ENCODE results near the gene OCIAD2. TPM values are rescaled to one million over a fixed set of nuclear protein-coding genes. Genes with fewer than 3 reads are reported as not detected.

The OCIAD2 gene
- total RNA-seq, 1 experiment from 2014 or later = 136 TPM

DNA sequence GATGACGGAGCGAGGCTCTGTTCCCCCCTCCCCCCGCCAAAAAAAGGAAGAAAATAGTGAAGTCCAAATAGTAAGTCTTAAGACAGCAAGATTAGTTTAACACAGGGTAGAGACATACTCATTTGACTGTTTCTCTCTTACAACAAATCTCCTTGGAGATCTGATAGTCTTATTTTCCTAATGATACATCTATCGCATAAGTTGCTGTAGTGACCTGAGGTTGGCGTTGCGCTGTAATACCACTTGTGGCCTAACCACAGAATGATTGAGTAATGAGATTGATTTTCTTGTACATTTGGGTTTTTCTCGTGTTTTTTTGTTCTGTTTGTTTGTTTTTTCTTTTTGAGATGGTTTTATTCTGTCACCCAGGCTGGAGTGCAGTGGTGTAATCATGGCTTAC is 48.4 kb downstream of the OCIAD2 start:
- Histone ChIP-seq H3K27me3 (ENCODE audit: insufficient read depth, low read depth) (no peaks in the 10 kb centered on the region), H3K4me1 (replicated peaks; ENCODE audit: insufficient read depth) (no peaks in the 10 kb centered on the region), H3K79me2 (ENCODE audit: low read depth) (no peaks in the 10 kb centered on the region), H3K9me3 (ENCODE audit: insufficient read depth, low read depth) (no peaks in the 10 kb centered on the region), H3K36me3 (ENCODE audit: low read depth) (peaks cover 14% of the 10 kb centered on the region; the same call in 1 of the 2 replicates), H3F3A (ENCODE audit: insufficient read depth, low read depth) (0 out of 2 replicates have a peak, but pooled peaks cover 16% of the 10 kb centered on the region), H2AFZ (no peak overlapping the region), H4K20me1 (ENCODE audit: insufficient read depth) (no peaks in the 10 kb centered on the region), H3K4me2 (no peak overlapping the region), H3K9me2 (ENCODE audit: insufficient read depth) (no peaks in the 10 kb centered on the region), H3K27ac (no peak overlapping the region), H3K4me3 (no peak overlapping the region)
- TF ChIP-seq EZH2 (IDR thresholded peaks at IDR 0.05; ENCODE audit: low read depth) = no peak
- TF ChIP-seq, protein P1, sequence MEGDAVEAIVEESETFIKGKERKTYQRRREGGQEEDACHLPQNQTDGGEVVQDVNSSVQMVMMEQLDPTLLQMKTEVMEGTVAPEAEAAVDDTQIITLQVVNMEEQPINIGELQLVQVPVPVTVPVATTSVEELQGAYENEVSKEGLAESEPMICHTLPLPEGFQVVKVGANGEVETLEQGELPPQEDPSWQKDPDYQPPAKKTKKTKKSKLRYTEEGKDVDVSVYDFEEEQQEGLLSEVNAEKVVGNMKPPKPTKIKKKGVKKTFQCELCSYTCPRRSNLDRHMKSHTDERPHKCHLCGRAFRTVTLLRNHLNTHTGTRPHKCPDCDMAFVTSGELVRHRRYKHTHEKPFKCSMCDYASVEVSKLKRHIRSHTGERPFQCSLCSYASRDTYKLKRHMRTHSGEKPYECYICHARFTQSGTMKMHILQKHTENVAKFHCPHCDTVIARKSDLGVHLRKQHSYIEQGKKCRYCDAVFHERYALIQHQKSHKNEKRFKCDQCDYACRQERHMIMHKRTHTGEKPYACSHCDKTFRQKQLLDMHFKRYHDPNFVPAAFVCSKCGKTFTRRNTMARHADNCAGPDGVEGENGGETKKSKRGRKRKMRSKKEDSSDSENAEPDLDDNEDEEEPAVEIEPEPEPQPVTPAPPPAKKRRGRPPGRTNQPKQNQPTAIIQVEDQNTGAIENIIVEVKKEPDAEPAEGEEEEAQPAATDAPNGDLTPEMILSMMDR (conservative IDR thresholded peaks at IDR 0.05) = no peak
- BruUV-seq (replicated peaks) = no TSS peak
- no peak for DNase-seq
- POLR2A ChIA-PET (ENCODE audit: unreplicated experiment) = no interaction called here
- intact Hi-C loops (cut with micrococcal nuclease; ENCODE audit: unreplicated experiment) = loop anchor here (10.0 kb wide), 1 partner anchor 47 kb away; the partner anchor contains the start of gene OCIAD2
- CTCF ChIA-PET = no interaction called here

DNA sequence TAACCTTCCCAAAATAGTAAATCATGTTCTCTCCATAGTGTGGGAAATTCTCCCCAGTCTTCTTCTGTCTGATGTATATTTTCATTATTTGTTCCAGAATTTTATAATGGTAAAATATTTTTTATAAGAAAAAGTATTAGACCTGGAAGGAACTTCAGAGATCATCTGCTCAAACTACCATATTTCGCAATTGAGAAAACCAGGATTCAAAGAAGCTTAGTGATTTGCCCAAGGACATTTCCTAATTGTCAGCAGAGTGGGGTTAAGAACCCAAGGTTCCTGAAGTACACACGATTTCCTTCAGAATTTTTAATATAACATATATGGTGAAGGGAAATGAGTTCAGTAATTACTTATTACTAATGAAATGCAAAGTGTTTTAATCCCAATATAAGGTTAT is 51.6 kb downstream of the OCIAD2 start:
- DNase-seq = no peak
- no peaks in the 10 kb centered on the region for H3K27me3 ChIP-seq (ENCODE audit: insufficient read depth, low read depth)
- CTCF ChIA-PET = no interaction called here
- no peak overlapping the region for H3K4me3 ChIP-seq
- H2AFZ ChIP-seq = no peak overlapping the region
- H3K4me2 ChIP-seq = no peak overlapping the region
- H3K9me2 ChIP-seq (ENCODE audit: insufficient read depth) = no peaks in the 10 kb centered on the region
- POLR2A ChIA-PET (ENCODE audit: unreplicated experiment) = no interaction called here
- no peak overlapping the region for H3K27ac ChIP-seq
- H3K79me2 ChIP-seq (ENCODE audit: low read depth) = no peaks in the 10 kb centered on the region
- H3K9me3 ChIP-seq (ENCODE audit: insufficient read depth, low read depth) = no peaks in the 10 kb centered on the region
- intact Hi-C loops (cut with micrococcal nuclease; ENCODE audit: unreplicated experiment) = loop anchor here (5.0 to 10.0 kb wide), 2 partner anchors 50 to 273 kb away; partner anchors contain the start of gene OCIAD2
- no TSS peak for BruUV-seq (replicated peaks)
- peaks cover 18% of the 10 kb centered on the region; the same call in 1 of the 2 replicates for H3K36me3 ChIP-seq (ENCODE audit: low read depth)
- H4K20me1 ChIP-seq (ENCODE audit: insufficient read depth) = no peaks in the 10 kb centered on the region
- H3K4me1 ChIP-seq (replicated peaks; ENCODE audit: insufficient read depth) = no peaks in the 10 kb centered on the region
- TF ChIP-seq, protein P1 (conservative IDR thresholded peaks at IDR 0.05) = no peak
- TF ChIP-seq EZH2 (IDR thresholded peaks at IDR 0.05; ENCODE audit: low read depth) = no peak
- H3F3A ChIP-seq (ENCODE audit: insufficient read depth, low read depth) = 0 out of 2 replicates have a peak, but pooled peaks cover 16% of the 10 kb centered on the region

DNA sequence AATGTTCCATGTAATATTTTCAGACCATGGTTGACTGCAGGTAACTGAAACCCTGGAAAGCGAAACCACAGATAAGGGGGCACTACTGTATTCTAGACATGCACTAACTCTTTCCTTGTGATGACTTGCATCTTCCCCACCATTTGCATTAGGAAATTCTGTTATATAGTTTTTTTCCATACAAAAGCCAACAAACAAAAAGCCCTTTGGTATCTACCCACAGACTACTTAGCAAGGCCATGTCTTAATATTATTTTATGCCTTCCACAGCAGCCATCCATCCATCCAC is 52.2 kb downstream of the OCIAD2 start:
- Histone ChIP-seq H4K20me1 (ENCODE audit: insufficient read depth) (no peaks in the 10 kb centered on the region), H2AFZ (no peak overlapping the region), H3K4me1 (replicated peaks; ENCODE audit: insufficient read depth) (no peaks in the 10 kb centered on the region), H3K4me2 (no peak overlapping the region), H3F3A (ENCODE audit: insufficient read depth, low read depth) (0 out of 2 replicates have a peak, but pooled peaks cover 16% of the 10 kb centered on the region), H3K4me3 (no peak overlapping the region), H3K27ac (no peak overlapping the region), H3K27me3 (ENCODE audit: insufficient read depth, low read depth) (no peaks in the 10 kb centered on the region), H3K9me3 (ENCODE audit: insufficient read depth, low read depth) (no peaks in the 10 kb centered on the region), H3K36me3 (ENCODE audit: low read depth) (peaks cover 18% of the 10 kb centered on the region; the same call in 1 of the 2 replicates), H3K9me2 (ENCODE audit: insufficient read depth) (no peaks in the 10 kb centered on the region), H3K79me2 (ENCODE audit: low read depth) (no peaks in the 10 kb centered on the region)
- TF ChIP-seq, protein P1 (conservative IDR thresholded peaks at IDR 0.05) = no peak
- no peak for TF ChIP-seq EZH2 (IDR thresholded peaks at IDR 0.05; ENCODE audit: low read depth)
- ChIA-PET CTCF (no interaction called here), POLR2A (ENCODE audit: unreplicated experiment) (no interaction called here)
- DNase-seq = no peak
- no TSS peak for BruUV-seq (replicated peaks)
- intact Hi-C loops (cut with micrococcal nuclease; ENCODE audit: unreplicated experiment) = loop anchor here (5.0 to 10.0 kb wide), 2 partner anchors 50 to 272 kb away; partner anchors contain the start of gene OCIAD2

Data from PC-9 (cell line).